ENCODE measurements around the gene TNRC18.

Gene TNRC18

GRCh38 chr7:5455175-5455574, 31.5 kb upstream of the TNRC18 start:
- no peak for DNase-seq (ENCODE audit: low read depth)
- no peak overlapping the region for H3K4me3 ChIP-seq (ENCODE audit: low read depth, low read length)
- no peak for TF ChIP-seq CTCF (IDR thresholded peaks at IDR 0.05; ENCODE audit: insufficient read depth, low read depth, low read length, missing control alignments)

- no peak overlapping the region for H3K4me3 ChIP-seq (ENCODE audit: low read depth, low read length)
- DNase-seq (ENCODE audit: low read depth): no peak
- TF ChIP-seq CTCF (IDR thresholded peaks at IDR 0.05; ENCODE audit: insufficient read depth, low read depth, low read length, missing control alignments): no peak
These were observed 30.9 kb upstream of the TNRC18 start for GRCh38 chr7:5454485-5454884.

DNA sequence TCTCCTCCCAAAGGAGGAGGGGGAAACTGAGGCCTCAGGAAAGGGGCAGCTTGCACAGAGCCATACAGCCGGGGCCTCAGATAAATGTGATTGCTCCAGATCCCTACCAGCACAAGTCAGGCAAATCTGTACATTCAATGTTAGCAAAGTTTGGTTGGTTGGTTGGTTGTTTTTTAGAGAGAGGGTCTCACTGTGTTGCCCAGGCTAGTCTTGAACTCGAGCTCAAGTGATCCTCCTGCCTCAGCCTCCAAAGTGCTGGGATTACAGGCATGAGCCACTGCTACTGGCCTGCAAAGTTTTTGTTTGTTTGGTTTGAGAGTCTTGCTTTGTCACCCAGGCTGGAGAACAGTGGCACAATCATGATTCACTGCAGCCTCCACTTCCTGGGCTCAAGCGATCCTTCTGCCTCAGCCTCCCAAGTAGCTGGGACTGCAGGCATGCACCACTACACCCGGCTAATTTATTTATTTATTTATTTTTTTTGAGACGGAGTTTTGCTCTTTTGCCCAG, 30.0 kb upstream of the TNRC18 start:
- no peak for DNase-seq (ENCODE audit: low read depth)
- TF ChIP-seq CTCF (IDR thresholded peaks at IDR 0.05; ENCODE audit: insufficient read depth, low read depth, low read length, missing control alignments): no peak
- no peak overlapping the region for H3K4me3 ChIP-seq (ENCODE audit: low read depth, low read length)

- DNase-seq (ENCODE audit: low read depth): peak; percentile 20
- no peak for TF ChIP-seq CTCF (IDR thresholded peaks at IDR 0.05; ENCODE audit: insufficient read depth, low read depth, low read length, missing control alignments)
- no peak overlapping the region for H3K4me3 ChIP-seq (ENCODE audit: low read depth, low read length)
These were observed 29.4 kb upstream of the TNRC18 start for GRCh38 chr7:5452937-5453540.

DNA sequence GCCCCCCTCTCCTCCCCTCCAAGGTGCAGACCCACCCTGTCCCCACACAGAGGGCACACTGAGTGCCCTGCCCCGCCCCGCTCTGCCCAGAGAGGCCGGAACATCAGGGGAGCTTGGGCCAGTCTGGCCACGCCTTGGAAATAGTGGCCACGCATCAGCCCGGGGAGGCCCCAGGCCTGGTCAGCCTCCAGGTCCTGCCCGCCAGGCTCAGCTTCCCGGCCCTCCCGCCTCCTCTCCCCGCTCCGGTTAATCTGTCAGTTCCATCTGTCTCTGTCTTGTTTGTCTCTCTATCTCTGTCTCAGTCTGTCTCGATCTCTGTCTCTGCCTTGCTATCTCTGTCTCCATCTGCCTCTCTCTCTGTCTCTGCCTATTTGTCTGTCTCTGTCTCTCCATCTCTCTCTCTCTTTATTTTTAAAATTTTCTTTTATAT, 28.9 kb upstream of the TNRC18 start:
- no peak for TF ChIP-seq CTCF (IDR thresholded peaks at IDR 0.05; ENCODE audit: insufficient read depth, low read depth, low read length, missing control alignments)
- no peak overlapping the region for H3K4me3 ChIP-seq (ENCODE audit: low read depth, low read length)
- DNase-seq (ENCODE audit: low read depth): no peak

- no peak for TF ChIP-seq CTCF (IDR thresholded peaks at IDR 0.05; ENCODE audit: insufficient read depth, low read depth, low read length, missing control alignments)
- H3K4me3 ChIP-seq (ENCODE audit: low read depth, low read length): no peak overlapping the region
- DNase-seq (ENCODE audit: low read depth): no peak
These were observed 27.8 kb upstream of the TNRC18 start for GRCh38 chr7:5451391-5451790.
